ENCODE results near the gene MMP7.

MMP7 gene

DNA sequence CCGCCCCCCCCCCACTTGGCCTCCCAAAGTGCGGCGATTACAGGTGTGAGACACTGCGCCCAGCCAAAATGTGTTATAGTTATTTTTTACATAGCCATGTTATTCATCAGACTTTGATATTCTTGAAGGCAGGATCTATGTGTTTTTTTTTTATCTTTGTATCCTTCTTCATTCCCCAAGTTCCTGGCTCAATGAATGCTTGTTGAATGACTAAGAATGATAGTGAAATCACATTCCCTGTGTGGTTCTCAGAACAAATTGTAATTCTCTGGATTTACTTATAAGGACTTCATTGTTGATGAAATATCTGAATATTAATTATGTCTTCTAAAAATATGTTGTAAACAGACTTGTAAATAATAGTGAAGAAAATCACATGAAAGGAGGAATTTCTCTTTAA lies 33.5 kb downstream of the MMP7 start:
- peaks cover 19 to 40% of the 10 kb centered on the region in 2 donors for H3K4me1 Mint-ChIP-seq
- H3K27ac Mint-ChIP-seq, result no peak overlapping the region
- H3K27me3 Mint-ChIP-seq, result no peaks in the 10 kb centered on the region
- H3K9me3 Mint-ChIP-seq, result no peaks in the 10 kb centered on the region
- DNase-seq (no peak), ATAC-seq (replicated peaks) (no peak)
- H3K36me3 Mint-ChIP-seq, result no peaks in the 10 kb centered on the region
- H3K4me3 Mint-ChIP-seq, result no peak overlapping the region

DNA sequence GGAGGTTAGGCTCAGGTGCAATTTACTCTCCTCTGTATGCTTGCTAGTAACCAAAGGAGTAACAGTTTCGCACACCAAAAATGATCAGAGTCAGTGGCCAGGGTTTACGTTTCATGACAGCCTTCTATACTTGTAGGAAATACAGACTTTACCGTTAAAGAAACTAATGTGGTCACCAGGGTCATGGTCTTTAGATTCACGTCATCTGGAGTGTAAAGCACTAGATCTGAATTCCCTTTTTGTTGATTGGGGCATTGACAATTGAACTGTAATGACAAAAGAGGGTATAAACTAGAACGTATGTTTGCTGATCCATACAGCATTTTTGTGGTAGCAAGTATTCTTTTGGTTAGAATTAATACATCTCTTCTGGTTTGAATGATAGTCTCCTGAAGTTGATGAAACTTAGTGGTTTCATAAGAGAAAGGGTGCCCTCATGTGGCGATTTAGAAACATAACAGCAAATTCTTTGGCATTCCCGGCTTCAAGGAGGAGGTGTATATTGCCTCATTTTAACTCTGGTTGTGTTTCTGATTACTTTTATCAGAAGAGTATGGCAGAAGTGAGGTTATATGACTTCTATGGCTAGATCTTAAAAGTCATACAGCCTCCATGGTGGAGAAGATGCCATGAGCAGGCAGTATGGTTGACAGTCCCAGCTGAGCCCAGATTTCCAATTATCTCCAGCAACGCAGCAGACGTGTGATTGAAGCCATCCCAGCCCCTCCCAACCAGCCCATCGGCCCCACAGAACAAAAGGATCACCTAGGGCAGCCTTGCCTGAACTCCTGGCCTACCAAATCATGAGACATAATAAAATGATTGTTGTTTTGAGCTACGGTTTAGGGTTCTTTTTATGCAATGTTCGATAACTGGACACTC lies 35.1 kb downstream of the MMP7 start:
- DNase-seq, result no peak
- no peaks in the 10 kb centered on the region for H3K27me3 Mint-ChIP-seq
- H3K4me3 Mint-ChIP-seq, result no peak overlapping the region
- peak overlapping the region; percentile 81 for H3K27ac Mint-ChIP-seq
- no peaks in the 10 kb centered on the region for H3K36me3 Mint-ChIP-seq
- H3K9me3 Mint-ChIP-seq, result no peaks in the 10 kb centered on the region
- peak; percentile 74 to 80 for ATAC-seq (replicated peaks)
- H3K4me1 Mint-ChIP-seq, result peaks cover 16 to 38% of the 10 kb centered on the region in 2 donors

DNA sequence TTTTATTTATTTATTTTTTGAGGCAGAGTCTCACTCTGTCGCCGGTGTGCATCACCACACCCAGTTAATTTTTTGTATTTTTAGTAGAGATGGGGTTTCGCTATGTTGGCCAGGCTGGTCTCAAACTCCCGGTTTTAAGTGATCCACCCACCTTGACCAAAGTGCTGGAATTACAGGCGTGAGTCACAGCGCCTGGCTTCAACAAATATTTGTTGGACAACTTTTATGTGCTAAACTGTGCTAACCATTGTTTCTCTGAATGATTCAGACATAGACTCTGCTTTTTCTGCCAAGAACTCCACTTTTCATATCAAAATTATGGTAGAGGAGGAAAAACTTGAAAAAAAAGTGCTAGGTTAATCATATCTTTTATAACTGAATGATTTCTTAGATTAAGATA lies 36.3 kb downstream of the MMP7 start:
- no peak overlapping the region for H3K27ac Mint-ChIP-seq
- no peak for DNase-seq
- no peak overlapping the region for H3K4me3 Mint-ChIP-seq
- H3K9me3 Mint-ChIP-seq, result no peaks in the 10 kb centered on the region
- no peak for ATAC-seq (replicated peaks)
- peaks cover 16 to 39% of the 10 kb centered on the region in 2 donors for H3K4me1 Mint-ChIP-seq
- H3K27me3 Mint-ChIP-seq, result no peaks in the 10 kb centered on the region
- no peaks in the 10 kb centered on the region for H3K36me3 Mint-ChIP-seq

DNA sequence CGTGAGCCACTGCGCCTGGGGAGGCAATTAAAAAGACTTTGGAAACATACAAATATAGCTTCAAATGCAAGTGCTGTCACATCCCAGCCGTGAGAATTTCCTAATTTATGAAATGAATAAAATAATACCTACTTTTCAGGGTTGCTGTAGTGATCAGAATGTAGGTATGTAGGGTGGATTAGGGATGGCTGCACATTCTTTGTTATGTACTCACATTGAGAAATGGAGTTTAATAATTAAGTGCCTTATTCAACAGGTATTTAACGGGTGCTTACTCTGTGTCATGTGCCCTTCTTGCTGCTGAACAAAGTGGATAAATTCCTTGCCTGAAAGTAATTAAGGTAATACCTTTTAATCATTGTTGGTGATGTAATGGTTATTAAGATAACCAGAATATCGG lies 37.0 kb downstream of the MMP7 start:
- DNase-seq, result no peak
- no peaks in the 10 kb centered on the region for H3K27me3 Mint-ChIP-seq
- no peaks in the 10 kb centered on the region for H3K36me3 Mint-ChIP-seq
- ATAC-seq (replicated peaks), result no peak
- H3K9me3 Mint-ChIP-seq, result no peaks in the 10 kb centered on the region
- no peak overlapping the region for H3K4me3 Mint-ChIP-seq
- peaks cover 18 to 43% of the 10 kb centered on the region in 2 donors for H3K4me1 Mint-ChIP-seq
- H3K27ac Mint-ChIP-seq, result no peak overlapping the region

DNA sequence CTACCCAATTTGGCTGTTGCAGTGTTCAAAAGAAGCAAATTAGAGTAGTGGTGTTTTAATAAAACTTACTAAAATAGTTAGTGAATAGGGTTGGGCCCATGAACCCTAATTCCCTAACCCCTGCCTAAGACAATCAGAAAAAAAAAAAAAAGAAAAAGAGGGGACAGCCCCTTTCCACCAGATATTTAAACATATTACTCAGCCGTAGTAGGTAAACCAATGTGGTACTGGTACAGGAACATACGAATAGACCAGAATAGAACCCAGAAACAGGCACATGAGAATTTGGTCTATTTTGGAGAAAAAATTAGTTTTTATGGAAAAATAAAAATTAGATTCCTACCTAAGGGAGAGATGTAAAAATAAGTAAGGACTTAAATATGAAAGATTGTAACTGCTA lies 38.6 kb downstream of the MMP7 start:
- H3K36me3 Mint-ChIP-seq, result no peaks in the 10 kb centered on the region
- H3K9me3 Mint-ChIP-seq, result no peaks in the 10 kb centered on the region
- H3K27me3 Mint-ChIP-seq, result no peaks in the 10 kb centered on the region
- H3K27ac Mint-ChIP-seq, result no peak overlapping the region
- H3K4me3 Mint-ChIP-seq, result no peak overlapping the region
- peaks cover 25 to 55% of the 10 kb centered on the region in 2 donors for H3K4me1 Mint-ChIP-seq
- DNase-seq (no peak), ATAC-seq (replicated peaks) (peak; percentile 56 to 59)

DNA sequence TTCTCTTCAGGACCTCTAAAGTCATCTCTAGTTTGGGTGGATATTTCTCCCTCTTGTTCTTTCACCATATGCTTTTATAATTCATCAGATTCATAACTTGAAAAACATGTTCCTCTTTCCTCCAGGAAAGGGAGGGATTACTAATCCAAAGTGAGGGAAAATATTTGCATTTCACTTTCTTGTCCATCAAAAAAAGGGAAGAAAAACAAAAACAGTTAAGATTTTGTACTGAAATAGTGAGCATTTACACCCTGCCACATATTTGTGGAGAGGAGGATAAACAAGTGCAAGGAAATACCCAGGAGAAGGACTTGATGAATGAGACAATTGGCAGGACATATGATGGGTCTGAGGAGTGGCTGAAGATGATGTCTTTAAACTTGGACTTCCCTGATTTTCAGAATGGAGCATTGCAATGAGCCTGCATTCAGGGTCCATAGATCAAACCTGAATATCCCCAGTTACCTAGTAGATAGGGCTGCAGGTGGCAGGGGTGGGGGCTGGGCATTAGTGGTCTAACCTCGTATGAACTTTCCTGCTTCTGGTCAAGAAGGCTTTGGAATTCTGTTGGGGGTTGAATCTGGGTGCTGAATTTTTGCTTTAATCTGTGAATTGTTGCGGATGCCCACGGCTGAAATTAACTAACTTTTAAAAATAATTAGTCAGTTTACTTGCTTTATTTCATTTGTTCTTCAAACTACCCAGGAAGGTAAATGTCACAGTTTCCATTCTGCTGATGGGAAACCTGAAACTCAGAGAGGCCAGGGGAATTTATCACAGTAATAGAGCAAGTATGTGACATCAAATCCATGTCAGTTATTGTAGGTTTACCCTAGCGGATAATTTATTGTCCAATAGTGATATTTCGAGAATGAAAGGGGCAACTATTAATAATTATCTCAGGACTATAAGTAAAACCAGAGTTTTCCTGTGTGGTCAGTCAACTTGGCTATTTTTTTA lies 41.1 kb downstream of the MMP7 start:
- Mint-ChIP-seq H3K36me3 (no peaks in the 10 kb centered on the region), H3K9me3 (no peaks in the 10 kb centered on the region), H3K4me1 (peaks cover 17 to 44% of the 10 kb centered on the region in 2 donors), H3K4me3 (no peak overlapping the region), H3K27ac (no peak overlapping the region), H3K27me3 (no peaks in the 10 kb centered on the region)
- DNase-seq (no peak), ATAC-seq (replicated peaks) (peak; percentile 70 to 76)

DNA sequence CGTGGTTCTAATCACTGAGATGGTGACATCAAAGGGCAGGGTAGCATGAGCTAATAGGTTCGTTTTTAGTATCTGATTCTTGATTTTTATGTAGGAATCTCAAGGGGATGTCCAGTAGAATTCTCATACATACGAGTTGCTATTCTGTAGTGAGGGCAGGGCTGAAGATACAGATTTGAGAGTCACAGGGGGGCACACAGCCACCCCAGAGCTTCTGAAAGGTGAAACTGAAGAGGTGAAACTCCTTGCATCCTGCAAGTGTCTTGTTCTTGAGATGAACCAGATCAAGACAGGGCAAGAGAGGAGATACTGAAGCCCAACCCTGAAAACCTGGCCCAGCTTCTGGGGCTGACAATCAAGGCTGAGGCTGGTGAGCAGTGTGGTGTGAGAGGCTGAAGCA lies 42.3 kb downstream of the MMP7 start:
- H3K27ac Mint-ChIP-seq, result peak overlapping the region; percentile 73
- no peaks in the 10 kb centered on the region for H3K36me3 Mint-ChIP-seq
- no peaks in the 10 kb centered on the region for H3K9me3 Mint-ChIP-seq
- H3K4me1 Mint-ChIP-seq, result peaks cover 17 to 44% of the 10 kb centered on the region in 2 donors
- peak overlapping the region in 1 of 2 donors; percentile 20 for H3K4me3 Mint-ChIP-seq
- H3K27me3 Mint-ChIP-seq, result no peaks in the 10 kb centered on the region
- DNase-seq (no peak), ATAC-seq (replicated peaks) (peak in 1 of 2 donors; percentile 28)

DNA sequence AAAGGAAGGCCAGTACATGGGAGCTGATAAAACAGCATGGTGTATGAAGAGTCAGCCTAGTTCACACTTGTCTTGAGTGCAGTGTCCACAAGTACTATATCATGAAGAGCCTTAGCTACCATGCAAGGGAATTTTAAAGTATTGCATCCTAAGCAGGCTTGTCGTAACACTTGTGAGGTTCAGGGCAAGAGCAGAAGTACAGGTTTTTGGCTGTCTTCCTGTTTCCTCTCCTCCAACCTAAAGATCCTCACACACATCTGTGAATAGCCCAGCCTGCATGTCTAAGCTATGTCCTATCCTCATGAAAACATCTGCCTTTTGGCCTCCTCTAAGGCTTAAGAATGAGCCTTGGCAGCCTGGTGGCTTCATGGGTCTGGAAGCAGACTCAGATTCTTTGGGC lies 43.3 kb downstream of the MMP7 start:
- Mint-ChIP-seq H3K27ac (no peak overlapping the region), H3K36me3 (no peaks in the 10 kb centered on the region), H3K4me1 (peaks cover 15 to 37% of the 10 kb centered on the region in 2 donors), H3K9me3 (no peaks in the 10 kb centered on the region), H3K27me3 (no peaks in the 10 kb centered on the region), H3K4me3 (no peak overlapping the region)
- ATAC-seq (replicated peaks) (no peak), DNase-seq (no peak)

DNA sequence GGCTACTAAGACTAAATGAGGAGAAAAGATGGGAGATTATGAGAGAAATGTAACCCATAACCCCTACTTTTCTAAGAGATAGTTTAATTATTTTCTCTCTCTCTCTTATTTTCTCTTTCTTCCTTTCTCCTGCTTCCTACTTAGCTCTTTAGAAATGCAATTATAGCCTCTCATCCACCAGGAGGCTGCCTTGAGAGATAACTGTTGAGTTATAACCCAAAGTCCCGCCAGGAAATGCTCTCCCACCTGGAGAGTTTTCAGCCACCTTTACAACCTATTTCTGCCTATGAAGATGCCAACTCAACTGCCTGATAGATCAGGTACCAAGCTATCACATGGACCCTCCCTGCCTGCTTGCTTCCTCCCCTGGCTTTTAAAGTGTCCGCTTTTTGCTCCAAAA lies 44.0 kb downstream of the MMP7 start:
- Mint-ChIP-seq H3K27ac (no peak overlapping the region), H3K36me3 (no peaks in the 10 kb centered on the region), H3K4me3 (no peak overlapping the region), H3K4me1 (peaks cover 15 to 31% of the 10 kb centered on the region in 2 donors), H3K27me3 (no peaks in the 10 kb centered on the region), H3K9me3 (no peaks in the 10 kb centered on the region)
- no peak for ATAC-seq (replicated peaks)
- DNase-seq, result no peak

DNA sequence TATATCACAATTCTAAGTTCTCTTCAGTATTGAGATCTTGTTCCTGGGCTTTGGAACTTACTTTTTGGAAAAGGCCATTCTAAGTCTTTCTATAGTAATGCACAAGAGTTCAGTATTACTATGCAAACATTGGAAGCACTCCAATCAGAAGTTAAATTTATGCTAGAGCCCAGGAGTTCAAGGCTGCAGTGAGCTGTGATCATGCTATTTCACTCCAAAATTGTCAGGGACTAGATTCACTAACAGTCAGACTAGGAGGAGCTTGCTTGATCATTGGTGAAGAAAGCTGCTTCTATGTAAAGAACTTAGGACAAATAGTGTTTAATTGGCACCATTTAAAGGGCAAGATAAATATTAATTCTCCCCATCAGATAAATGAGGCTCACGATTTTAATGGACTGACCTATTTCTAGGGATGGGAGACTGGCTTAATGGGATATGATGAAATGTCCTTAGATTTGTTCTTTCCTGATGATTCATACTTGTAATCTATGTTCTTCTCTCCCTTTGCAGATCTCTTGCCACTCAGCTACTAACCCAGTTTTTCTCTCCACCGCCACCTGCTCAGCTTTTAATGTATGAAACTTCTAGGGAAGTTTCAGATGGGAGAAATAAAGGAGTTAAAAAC lies 45.3 kb downstream of the MMP7 start:
- ATAC-seq (replicated peaks) (no peak), DNase-seq (no peak)
- Mint-ChIP-seq H3K4me1 (peaks cover 15 to 25% of the 10 kb centered on the region in 2 donors), H3K4me3 (no peak overlapping the region), H3K36me3 (no peaks in the 10 kb centered on the region), H3K27ac (no peak overlapping the region), H3K27me3 (no peaks in the 10 kb centered on the region), H3K9me3 (no peaks in the 10 kb centered on the region)

DNA sequence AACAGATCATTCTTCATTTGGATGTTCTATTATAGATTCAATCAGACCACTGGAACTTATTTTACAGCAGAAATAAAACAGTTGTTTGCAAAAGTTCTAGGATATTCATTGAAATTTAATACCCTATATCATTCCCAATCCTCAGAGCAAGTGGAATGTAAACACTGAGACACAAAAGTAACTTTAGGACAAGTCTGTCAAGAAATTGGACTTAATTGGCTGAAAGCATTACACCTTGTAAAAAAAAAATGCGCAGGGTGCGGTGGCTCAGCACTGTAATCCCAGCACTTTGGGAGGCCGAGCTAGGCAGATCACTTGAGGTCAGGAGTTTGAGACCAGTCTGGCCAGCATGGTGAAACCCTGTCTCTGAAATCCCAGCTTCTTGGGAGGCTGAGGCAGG lies 48.1 kb downstream of the MMP7 start:
- H3K4me1 Mint-ChIP-seq, result peaks cover 7 to 23% of the 10 kb centered on the region in 2 donors
- H3K27ac Mint-ChIP-seq, result no peak overlapping the region
- DNase-seq (no peak), ATAC-seq (replicated peaks) (no peak)
- no peak overlapping the region for H3K4me3 Mint-ChIP-seq
- H3K36me3 Mint-ChIP-seq, result no peaks in the 10 kb centered on the region
- H3K27me3 Mint-ChIP-seq, result no peaks in the 10 kb centered on the region
- H3K9me3 Mint-ChIP-seq, result no peaks in the 10 kb centered on the region

DNA sequence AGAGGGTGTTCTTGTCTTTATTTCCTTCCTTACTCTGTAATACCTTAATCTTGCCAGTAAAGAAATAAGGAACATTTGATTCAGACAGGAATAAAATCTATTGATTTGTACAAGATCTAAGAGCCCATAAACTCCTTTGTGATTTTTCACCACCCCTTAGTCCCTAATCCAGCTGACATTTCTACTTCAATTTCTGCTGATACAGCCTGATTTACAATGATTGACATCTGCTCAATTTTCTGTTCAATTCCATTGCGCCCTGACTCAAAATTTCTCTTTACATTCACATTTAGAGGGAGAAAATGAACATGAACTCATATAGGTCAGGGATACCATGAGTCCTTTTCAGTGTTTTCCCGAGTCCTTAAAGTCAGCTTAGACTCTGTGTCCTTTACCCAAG lies 50.8 kb downstream of the MMP7 start:
- Mint-ChIP-seq H3K4me1 (peaks cover 14 to 34% of the 10 kb centered on the region in 2 donors), H3K36me3 (no peaks in the 10 kb centered on the region), H3K27ac (no peak overlapping the region), H3K4me3 (no peak overlapping the region), H3K9me3 (no peaks in the 10 kb centered on the region), H3K27me3 (no peaks in the 10 kb centered on the region)
- no peak for ATAC-seq (replicated peaks)
- no peak for DNase-seq

DNA sequence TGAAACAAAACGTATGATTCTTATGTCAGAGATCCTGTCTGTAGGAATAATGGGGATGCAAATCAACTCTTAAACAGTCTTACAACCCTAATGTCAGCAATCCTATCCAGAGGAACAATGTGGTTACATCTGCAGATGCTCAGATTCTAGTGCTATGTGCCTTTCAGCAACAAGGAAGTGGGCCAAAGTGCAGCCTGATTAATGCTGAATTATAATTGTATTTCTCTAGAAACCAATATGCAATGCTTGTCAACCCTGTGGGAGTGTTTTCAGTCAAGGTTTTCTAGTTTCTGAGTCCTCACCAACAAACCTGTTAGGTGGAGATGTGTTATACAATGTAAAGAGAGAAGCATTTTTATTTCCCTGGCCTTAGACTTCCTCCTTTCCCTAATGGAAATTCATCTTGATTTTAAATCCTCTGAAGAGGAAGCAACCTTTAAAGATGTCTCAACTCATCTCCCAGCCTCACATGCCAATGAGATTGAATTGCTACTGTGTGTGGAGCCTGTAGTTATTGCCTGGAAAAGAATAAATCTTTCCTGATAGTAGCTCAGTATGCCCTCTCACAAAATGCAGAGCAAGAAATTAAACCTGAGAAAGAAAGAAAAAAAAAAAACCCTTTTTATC lies 51.8 kb downstream of the MMP7 start:
- ATAC-seq (replicated peaks) (peak in 1 of 2 donors; percentile 15), DNase-seq (no peak)
- H3K36me3 Mint-ChIP-seq, result no peaks in the 10 kb centered on the region
- peaks cover 22 to 44% of the 10 kb centered on the region in 2 donors for H3K4me1 Mint-ChIP-seq
- no peaks in the 10 kb centered on the region for H3K27me3 Mint-ChIP-seq
- no peak overlapping the region for H3K4me3 Mint-ChIP-seq
- H3K27ac Mint-ChIP-seq, result no peak overlapping the region
- no peaks in the 10 kb centered on the region for H3K9me3 Mint-ChIP-seq

DNA sequence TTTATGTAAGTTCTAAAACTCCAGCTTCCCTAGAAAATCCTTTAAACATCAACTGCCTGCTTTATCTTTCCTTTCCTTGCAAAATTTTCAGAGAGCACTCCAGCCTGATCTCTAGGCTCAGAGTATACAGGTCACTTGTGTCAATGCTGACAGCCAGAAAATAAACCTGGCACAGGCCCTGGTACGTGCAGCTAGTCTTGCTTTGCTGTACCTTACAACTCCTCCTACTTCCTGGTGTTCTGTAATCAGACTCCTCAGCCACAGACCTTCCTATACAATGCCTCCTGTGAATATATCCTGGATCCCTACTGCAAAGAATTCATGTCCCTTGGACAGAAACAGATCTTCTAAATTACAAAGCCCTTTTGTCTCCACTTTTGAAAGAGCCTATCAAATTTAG lies 53.7 kb downstream of the MMP7 start:
- DNase-seq, result no peak
- H3K4me3 Mint-ChIP-seq, result no peak overlapping the region
- H3K9me3 Mint-ChIP-seq, result no peaks in the 10 kb centered on the region

More for the DNA sequence above, 53.7 kb downstream of the MMP7 start:
- H3K27me3 Mint-ChIP-seq, result no peaks in the 10 kb centered on the region
- no peak for ATAC-seq (replicated peaks)
- H3K4me1 Mint-ChIP-seq, result peaks cover 31 to 62% of the 10 kb centered on the region in 2 donors
- H3K27ac Mint-ChIP-seq, result no peak overlapping the region
- H3K36me3 Mint-ChIP-seq, result no peaks in the 10 kb centered on the region
